GM23248 (cell line): Measurements from ENCODE around the gene HIP1. TPM values are rescaled to one million over a fixed set of nuclear protein-coding genes. Genes with fewer than 3 reads are reported as not detected.
"Not testable (repeated sequence)": the region's sequence is repeated elsewhere in the genome, so short reads cannot be mapped to it uniquely, and the experiment has no call there.

ENCODE experiments used
- DNase-seq: peaks from one replicate; pipeline ENCODE4 v3.0.0-alpha.2; 2015
- H2AFZ ChIP-seq: fragments of 200-600 bp; sonication (generic); 2 replicates; pipeline ENCODE4 v1.6.1; 2016; ENCODE audit warnings: antibody characterized with exemption
- H3F3A ChIP-seq: fragments of 200-600 bp; sonication (generic); 2 replicates; pipeline ENCODE4 v1.6.1; 2016; ENCODE audit warnings: mild to moderate bottlenecking, antibody characterized with exemption, mixed run types; ENCODE audit not compliant: insufficient read depth
- H3K27ac ChIP-seq: fragments of 200-600 bp; sonication (generic); 2 replicates; pipeline ENCODE4 v1.5.1; 2016; ENCODE audit warnings: mild to moderate bottlenecking
- H3K27me3 ChIP-seq: fragments of 200-600 bp; sonication (generic); replicated peaks from 2 replicates; pipeline ENCODE4 v1.6.1; 2016; ENCODE audit warnings: mild to moderate bottlenecking; ENCODE audit not compliant: insufficient read depth
- H3K36me3 ChIP-seq: fragments of 200-600 bp; sonication (generic); 2 replicates; pipeline ENCODE4 v1.6.1; 2016; ENCODE audit warnings: low read depth, mild to moderate bottlenecking
- H3K4me1 ChIP-seq: fragments of 200-600 bp; sonication (generic); 2 replicates; pipeline ENCODE4 v1.6.1; 2016; ENCODE audit warnings: mild to moderate bottlenecking; ENCODE audit not compliant: insufficient read depth
- H3K4me2 ChIP-seq: fragments of 200-600 bp; sonication (generic); one replicate; pipeline ENCODE4 v1.6.1; 2016; ENCODE audit warnings: mild to moderate bottlenecking; ENCODE audit not compliant: unreplicated experiment
- H3K4me3 ChIP-seq: fragments of 200-600 bp; sonication (generic); 2 replicates; pipeline ENCODE4 v1.5.1; 2016; ENCODE audit warnings: mild to moderate bottlenecking
- H3K79me2 ChIP-seq: fragments of 200-600 bp; sonication (generic); 2 replicates; pipeline ENCODE4 v1.6.1; 2016; ENCODE audit warnings: mild to moderate bottlenecking; ENCODE audit not compliant: insufficient read depth
- H3K9ac ChIP-seq: fragments of 200-600 bp; sonication (generic); 2 replicates; pipeline ENCODE4 v1.6.1; 2016; ENCODE audit warnings: mild to moderate bottlenecking
- H3K9me2 ChIP-seq: fragments of 200-600 bp; sonication (generic); 2 replicates; pipeline ENCODE4 v1.6.1; 2016; ENCODE audit warnings: mixed run types, mild to moderate bottlenecking, moderate library complexity; ENCODE audit not compliant: insufficient read depth
- H3K9me3 ChIP-seq: fragments of 200-600 bp; sonication (generic); one replicate; pipeline ENCODE4 v1.6.1; 2017; ENCODE audit warnings: low read depth
- H4K20me1 ChIP-seq: fragments of 200-600 bp; sonication (generic); 2 replicates; pipeline ENCODE4 v1.6.0; 2016; ENCODE audit not compliant: insufficient read depth
- EZH2 ChIP-seq: fragments of 200-600 bp; sonication (generic); IDR thresholded peaks from 2 replicates; pipeline ENCODE4 v1.6.1; 2018; ENCODE audit warnings: antibody characterized with exemption, mild to moderate bottlenecking; ENCODE audit not compliant: insufficient read depth, poor library complexity, severe bottlenecking
- EZH2phosphoT487 ChIP-seq: fragments of 200-600 bp; sonication (generic); IDR thresholded peaks from 2 replicates; pipeline ENCODE4 v1.6.1; 2018; ENCODE audit warnings: antibody characterized with exemption, moderate library complexity, mild to moderate bottlenecking, low read depth; ENCODE audit not compliant: insufficient read depth
- WGBS, 2 experiments: methylation state at CpG; one replicate each; pipeline ENCODE4 v1.1.6; 2015 to 2017; ENCODE audit warnings: low lambda C conversion rate in 2 of 2, low coverage in 1 of 2; ENCODE audit errors: missing lambda C conversion rate in 2 of 2; 5-methylcytosine and 5-hydroxymethylcytosine counted together
- in situ Hi-C: fragments of 300-500 bp; cut with MboI; formaldehyde crosslinking; loops from 2 replicates; pipeline ENCODE4 v1.15.0; 2020
- polyA plus RNA-seq: library from polyadenylated mRNA; unstranded; fragments of >200 nt; fragmentation: Nextera tagmentation; extraction: Ambion mirVana; gene quantifications from 2 replicates; pipeline ENCODE4 v1.2.1, GENCODE V29; 2016
- total RNA-seq: library from RNA; depleted of rRNA; stranded (reverse); fragments of >200 nt; shearing (Covaris generic); gene quantifications from 2 replicates; pipeline ENCODE4 v1.2.3, GENCODE V29; 2014

The HIP1 gene
- total and polyA plus RNA-seq, 2 experiments from 2014 or later, result 6.1 to 13.6 TPM

GRCh38 chr7:75776295-75776971 is 37.7 kb upstream of the HIP1 start:
- DNase-seq, result peak; percentile 92
- 22 to 28% methylated on average over 12 of the region's 12 CpGs for WGBS, 2 experiments
- Histone ChIP-seq H3K79me2 (no peaks in the 10 kb centered on the region), H3K4me2 (peak overlapping the region; percentile 7), H3K9me2 (no peaks in the 10 kb centered on the region), H3K9me3 (no peaks in the 10 kb centered on the region), H3K9ac (no peak overlapping the region), H3K4me3 (no peak overlapping the region), H3K4me1 (peaks cover 21% of the 10 kb centered on the region), H3F3A (peaks cover 24% of the 10 kb centered on the region), H3K27ac (no peak overlapping the region), H3K36me3 (no peaks in the 10 kb centered on the region), H3K27me3 (no peaks in the 10 kb centered on the region), H2AFZ (no peak overlapping the region), H4K20me1 (no peaks in the 10 kb centered on the region)
- in situ Hi-C loops, result no loop called here
- no peak for TF ChIP-seq EZH2
- 0 out of 2 replicates have a peak, but pooled peaks have one; percentile 24 for TF ChIP-seq EZH2phosphoT487

GRCh38 chr7:75773958-75774357 is 35.2 kb upstream of the HIP1 start:
- peaks cover 17% of the 10 kb centered on the region for H3K4me1 ChIP-seq
- 83 to 96% methylated on average over 6 of the region's 6 CpGs for WGBS, 2 experiments
- H3K4me3 ChIP-seq, H3K9me3 ChIP-seq, H2AFZ ChIP-seq, DNase-seq, H4K20me1 ChIP-seq, H3K4me2 ChIP-seq, H3K9me2 ChIP-seq, H3K27me3 ChIP-seq, H3K9ac ChIP-seq, H3K79me2 ChIP-seq, H3K36me3 ChIP-seq, H3K27ac ChIP-seq: not testable (repeated sequence)
- in situ Hi-C loops, result loop anchor here (25.0 kb wide), 1 partner anchor 212 kb away; no protein-coding TSS in a partner anchor
- H3F3A ChIP-seq, result peaks cover 25% of the 10 kb centered on the region

- no peaks in the 10 kb centered on the region for H3K9me2 ChIP-seq
- peaks cover 25% of the 10 kb centered on the region for H3F3A ChIP-seq
- peak; percentile 88 for DNase-seq
- H3K4me1 ChIP-seq, result peaks cover 17% of the 10 kb centered on the region
- H4K20me1 ChIP-seq, result no peaks in the 10 kb centered on the region
- in situ Hi-C loops, result loop anchor here (25.0 kb wide), 1 partner anchor 210 kb away; no protein-coding TSS in a partner anchor
- H3K36me3 ChIP-seq, result no peaks in the 10 kb centered on the region
- no peaks in the 10 kb centered on the region for H3K27me3 ChIP-seq
- peak within 1 kb of the TSS; percentile 23 for H3K4me2 ChIP-seq
- H3K4me3 ChIP-seq, result no peak within 1 kb of the TSS
- H2AFZ ChIP-seq, result peak within 1 kb of the TSS; percentile 35; the same call in 1 of the 2 replicates
- 29 to 30% methylated on average over 9 of the region's 9 CpGs for WGBS, 2 experiments
- no peaks in the 10 kb centered on the region for H3K79me2 ChIP-seq
- TF ChIP-seq EZH2 (no peak), EZH2phosphoT487 (peak; percentile 80; the same call in 1 of the 2 replicates)
- H3K9me3 ChIP-seq, result no peaks in the 10 kb centered on the region
- H3K9ac ChIP-seq, result peak within 1 kb of the TSS; percentile 51
- H3K27ac ChIP-seq, result peak within 1 kb of the TSS; percentile 84
These were observed 33.6 kb upstream of the HIP1 start, which contains the start of gene CCL26 for GRCh38 chr7:75772081-75773077. CCL26 (minus strand) TSS chr7:75772211; CDS start chr7:75772176, 35 bp downstream.

- Histone ChIP-seq H3K36me3 (no peaks in the 10 kb centered on the region), H3K4me3 (no peak overlapping the region), H3K27me3 (no peaks in the 10 kb centered on the region), H3K4me2 (peak overlapping the region; percentile 23), H3K9ac (no peak overlapping the region), H2AFZ (no peak overlapping the region), H3F3A (peaks cover 13% of the 10 kb centered on the region), H3K27ac (peak overlapping the region; percentile 84), H3K79me2 (no peaks in the 10 kb centered on the region), H3K9me3 (no peaks in the 10 kb centered on the region), H4K20me1 (no peaks in the 10 kb centered on the region), H3K9me2 (no peaks in the 10 kb centered on the region), H3K4me1 (peaks cover 17% of the 10 kb centered on the region)
- in situ Hi-C loops, result loop anchor here (25.0 kb wide), 1 partner anchor 209 kb away; no protein-coding TSS in a partner anchor
- 15 to 41% methylated on average over 1 of the region's 1 CpG for WGBS, 2 experiments
- TF ChIP-seq EZH2phosphoT487, result no peak
- no peak for TF ChIP-seq EZH2
- DNase-seq, result peak; percentile 76
These were observed 32.5 kb upstream of the HIP1 start for GRCh38 chr7:75771224-75771623.
